ENCODE data around the gene FKTN. TPM values are rescaled to one million over a fixed set of nuclear protein-coding genes. Genes with fewer than 3 reads are reported as not detected.
"Not testable (repeated sequence)": the region's sequence is repeated elsewhere in the genome, so short reads cannot be mapped to it uniquely, and the experiment has no call there.

The FKTN gene
- total RNA-seq, 1 donor from 2014 or later: 19.5 TPM

- no peak overlapping the region for H3K4me3 ChIP-seq (ENCODE audit: low read depth, low read length)
- DNase-seq (ENCODE audit: low read depth): no peak
- TF ChIP-seq CTCF (conservative IDR thresholded peaks at IDR 0.05; ENCODE audit: low read depth, low read length): no peak
These were observed 26.4 kb upstream of the FKTN start for GRCh38 chr9:105531530-105531929.

GRCh38 chr9:105535920-105536668, 21.8 kb upstream of the FKTN start:
- TF ChIP-seq CTCF (conservative IDR thresholded peaks at IDR 0.05; ENCODE audit: low read depth, low read length): no peak
- H3K4me3 ChIP-seq (ENCODE audit: low read depth, low read length): no peak overlapping the region
- no peak for DNase-seq (ENCODE audit: low read depth)

GRCh38 chr9:105539452-105539851, 18.5 kb upstream of the FKTN start:
- no peak overlapping the region for H3K4me3 ChIP-seq (ENCODE audit: low read depth, low read length)
- no peak for TF ChIP-seq CTCF (conservative IDR thresholded peaks at IDR 0.05; ENCODE audit: low read depth, low read length)
- DNase-seq (ENCODE audit: low read depth): no peak

GRCh38 chr9:105541838-105542237, 16.1 kb upstream of the FKTN start:
- no peak for DNase-seq (ENCODE audit: low read depth)
- no peak overlapping the region for H3K4me3 ChIP-seq (ENCODE audit: low read depth, low read length)
- no peak for TF ChIP-seq CTCF (conservative IDR thresholded peaks at IDR 0.05; ENCODE audit: low read depth, low read length)

- DNase-seq (ENCODE audit: low read depth): no peak
- H3K4me3 ChIP-seq (ENCODE audit: low read depth, low read length): no peak overlapping the region
- TF ChIP-seq CTCF (conservative IDR thresholded peaks at IDR 0.05; ENCODE audit: low read depth, low read length): no peak
These were observed 3.9 kb upstream of the FKTN start for GRCh38 chr9:105554042-105554441.

GRCh38 chr9:105572455-105572854, 14.5 kb downstream of the FKTN start:
- H3K4me3 ChIP-seq (ENCODE audit: low read depth, low read length): no peak overlapping the region
- DNase-seq (ENCODE audit: low read depth): no peak
- no peak for TF ChIP-seq CTCF (conservative IDR thresholded peaks at IDR 0.05; ENCODE audit: low read depth, low read length)

- not testable (repeated sequence) for H3K4me3 ChIP-seq (ENCODE audit: low read depth, low read length); DNase-seq (ENCODE audit: low read depth)
These were observed 22.0 kb downstream of the FKTN start for GRCh38 chr9:105579952-105580351.

GRCh38 chr9:105581550-105581949, 23.6 kb downstream of the FKTN start:
- not testable (repeated sequence) for H3K4me3 ChIP-seq (ENCODE audit: low read depth, low read length); DNase-seq (ENCODE audit: low read depth)
